Measurements from ENCODE around the gene PSD4.

Gene PSD4

DNA sequence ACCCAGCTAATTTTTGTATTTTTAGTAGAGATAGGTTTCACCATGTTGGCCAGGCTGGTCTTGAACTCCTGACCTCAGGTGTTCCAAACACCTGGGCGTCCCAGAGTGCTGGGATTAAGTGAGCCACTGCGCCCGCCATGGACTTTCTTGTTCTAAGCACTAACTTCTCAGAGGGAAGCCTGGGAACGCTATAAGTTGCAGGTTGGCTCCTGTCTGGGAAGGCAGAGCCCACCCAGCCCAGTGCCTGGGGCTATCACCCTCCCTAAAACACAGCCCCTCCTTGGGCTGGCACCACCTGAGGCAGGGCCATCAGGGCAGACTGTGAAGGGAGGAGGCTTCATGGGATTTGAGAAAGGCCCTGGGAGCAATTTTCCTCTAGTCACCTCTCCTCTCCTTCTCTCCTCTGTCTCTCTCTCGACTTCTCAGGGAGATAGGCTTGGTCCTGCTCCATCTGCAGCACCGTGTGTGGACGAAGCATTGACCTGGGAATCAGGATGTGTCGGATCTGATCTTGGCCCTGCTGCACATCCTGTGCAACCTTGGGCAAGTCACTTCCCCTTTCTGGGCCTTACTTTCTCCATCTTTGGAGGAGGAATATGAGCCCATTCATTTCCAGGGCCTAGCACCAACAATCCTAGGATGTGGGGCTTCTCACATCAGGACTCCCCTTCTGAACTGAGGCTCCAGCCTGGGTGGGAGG, 10.9 kb downstream of the PSD4 start:
- TF ChIP-seq, protein P1, sequence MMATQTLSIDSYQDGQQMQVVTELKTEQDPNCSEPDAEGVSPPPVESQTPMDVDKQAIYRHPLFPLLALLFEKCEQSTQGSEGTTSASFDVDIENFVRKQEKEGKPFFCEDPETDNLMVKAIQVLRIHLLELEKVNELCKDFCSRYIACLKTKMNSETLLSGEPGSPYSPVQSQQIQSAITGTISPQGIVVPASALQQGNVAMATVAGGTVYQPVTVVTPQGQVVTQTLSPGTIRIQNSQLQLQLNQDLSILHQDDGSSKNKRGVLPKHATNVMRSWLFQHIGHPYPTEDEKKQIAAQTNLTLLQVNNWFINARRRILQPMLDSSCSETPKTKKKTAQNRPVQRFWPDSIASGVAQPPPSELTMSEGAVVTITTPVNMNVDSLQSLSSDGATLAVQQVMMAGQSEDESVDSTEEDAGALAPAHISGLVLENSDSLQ (IDR thresholded peaks at IDR 0.05): no peak
- TF ChIP-seq L3MBTL2 (conservative IDR thresholded peaks at IDR 0.05) (no peak), CTBP1 (IDR thresholded peaks at IDR 0.05; ENCODE audit: borderline replicate concordance) (no peak), SP1 (IDR thresholded peaks at IDR 0.05) (no peak), LEF1 (IDR thresholded peaks at IDR 0.05; ENCODE audit: borderline replicate concordance) (no peak), HDGF (IDR thresholded peaks at IDR 0.05; ENCODE audit: borderline replicate concordance) (no peak), SUZ12 (IDR thresholded peaks at IDR 0.05) (no peak), ZNF384 (IDR thresholded peaks at IDR 0.05) (no peak), ELF4 (IDR thresholded peaks at IDR 0.05) (no peak), NFRKB (IDR thresholded peaks at IDR 0.05) (no peak), FOXA1 (IDR thresholded peaks at IDR 0.05) (no peak), ARNT (IDR thresholded peaks at IDR 0.05) (no peak), BHLHE40 (IDR thresholded peaks at IDR 0.05; ENCODE audit: borderline replicate concordance) (no peak), FOXK2 (IDR thresholded peaks at IDR 0.05) (no peak), TARDBP (IDR thresholded peaks at IDR 0.05) (no peak), FOXM1 (IDR thresholded peaks at IDR 0.05; ENCODE audit: borderline replicate concordance) (no peak)
- POLR2A ChIA-PET: interaction anchor here (0.9 kb wide), 1 partner anchor 14 kb away, joined by 4 read pairs; no protein-coding TSS in a partner anchor
- DNase-seq (ENCODE audit: extremely low spot score): no peak
- CTCF ChIA-PET: interaction anchor here (1.0 to 2.2 kb wide), 3 partner anchors 11 to 48 kb away, joined by 3 to 12 read pairs (median 7); partner anchors contain the start of gene PSD4

DNA sequence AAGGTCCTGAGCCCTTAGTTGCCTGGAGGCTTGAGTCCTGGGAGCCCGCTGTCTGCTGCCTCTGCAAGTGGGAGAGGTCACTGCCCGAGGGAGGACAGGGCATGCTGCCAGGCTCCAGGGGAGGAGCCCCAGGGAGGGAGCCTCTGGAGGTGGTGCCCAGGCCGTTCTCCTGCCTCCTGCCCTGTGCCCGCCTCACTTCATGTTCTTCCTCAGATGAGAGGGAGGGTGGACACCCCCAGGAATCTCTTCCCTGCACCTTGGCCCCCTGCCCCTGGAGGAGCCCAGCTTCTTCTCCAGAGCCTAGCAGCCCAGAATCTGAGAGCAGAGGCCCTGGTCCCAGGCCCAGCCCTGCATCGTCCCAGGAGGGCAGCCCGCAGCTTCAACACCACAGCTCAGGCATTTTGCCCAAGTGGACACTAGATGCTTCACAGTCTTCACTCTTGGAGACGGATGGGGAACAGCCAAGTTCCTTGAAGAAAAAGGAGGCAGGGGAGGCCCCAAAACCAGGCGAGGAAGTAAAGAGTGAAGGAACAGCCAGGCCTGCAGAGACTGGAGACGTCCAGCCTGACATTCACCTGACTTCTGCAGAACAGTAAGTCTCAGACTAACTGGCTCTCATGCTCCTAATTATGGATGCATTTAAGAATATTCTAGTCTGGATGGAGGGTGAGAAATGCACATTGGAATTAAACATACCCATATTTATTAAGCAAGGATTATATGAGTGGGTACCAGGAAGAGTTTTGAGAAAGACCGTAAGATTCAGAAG, 12.1 kb downstream of the PSD4 start:
- DNase-seq (ENCODE audit: extremely low spot score): no peak
- ChIA-PET CTCF (no interaction called here), POLR2A (no interaction called here)
- no peak for TF ChIP-seq LEF1 (IDR thresholded peaks at IDR 0.05; ENCODE audit: borderline replicate concordance)
- no peak for TF ChIP-seq ARNT (IDR thresholded peaks at IDR 0.05)
- no peak for TF ChIP-seq BHLHE40 (IDR thresholded peaks at IDR 0.05; ENCODE audit: borderline replicate concordance)
- no peak for TF ChIP-seq TARDBP (IDR thresholded peaks at IDR 0.05)
- TF ChIP-seq SUZ12 (IDR thresholded peaks at IDR 0.05): no peak
- no peak for TF ChIP-seq CTBP1 (IDR thresholded peaks at IDR 0.05; ENCODE audit: borderline replicate concordance)
- TF ChIP-seq HDGF (IDR thresholded peaks at IDR 0.05; ENCODE audit: borderline replicate concordance): no peak
- no peak for TF ChIP-seq ZNF384 (IDR thresholded peaks at IDR 0.05)
- no peak for TF ChIP-seq NFRKB (IDR thresholded peaks at IDR 0.05)
- TF ChIP-seq FOXA1 (IDR thresholded peaks at IDR 0.05): no peak
- TF ChIP-seq SP1 (IDR thresholded peaks at IDR 0.05): no peak
- no peak for TF ChIP-seq L3MBTL2 (conservative IDR thresholded peaks at IDR 0.05)
- TF ChIP-seq, protein P1 (IDR thresholded peaks at IDR 0.05): no peak

DNA sequence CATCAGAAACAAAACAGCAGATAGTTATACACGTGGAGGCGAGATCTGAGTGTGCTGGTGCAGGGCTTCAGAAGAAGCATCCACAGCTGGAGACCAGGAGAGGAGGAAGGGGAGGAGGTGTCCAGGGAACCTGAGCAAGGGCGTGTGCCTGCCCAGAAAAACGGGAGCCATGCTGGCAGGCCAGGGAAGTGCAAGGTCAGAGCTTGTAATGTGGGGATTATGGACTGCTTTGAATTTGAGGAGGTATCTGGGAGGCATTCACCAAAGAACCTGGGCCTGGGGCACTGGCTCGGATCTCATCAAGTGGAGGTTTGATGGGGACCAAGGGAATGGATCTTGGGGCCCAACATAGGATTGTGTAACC, 12.6 kb downstream of the PSD4 start:
- CTCF ChIA-PET: no interaction called here
- no peak for DNase-seq (ENCODE audit: extremely low spot score)
- no peak for TF ChIP-seq ZNF384 (IDR thresholded peaks at IDR 0.05)
- TF ChIP-seq L3MBTL2 (conservative IDR thresholded peaks at IDR 0.05): no peak
- no peak for TF ChIP-seq FOXM1 (IDR thresholded peaks at IDR 0.05; ENCODE audit: borderline replicate concordance)
- TF ChIP-seq ELF4 (IDR thresholded peaks at IDR 0.05): no peak
- no peak for TF ChIP-seq LEF1 (IDR thresholded peaks at IDR 0.05; ENCODE audit: borderline replicate concordance)
- no peak for TF ChIP-seq ARNT (IDR thresholded peaks at IDR 0.05)
- no peak for TF ChIP-seq FOXK2 (IDR thresholded peaks at IDR 0.05)
- TF ChIP-seq, protein P1 (IDR thresholded peaks at IDR 0.05): no peak
- no peak for TF ChIP-seq HDGF (IDR thresholded peaks at IDR 0.05; ENCODE audit: borderline replicate concordance)
- TF ChIP-seq CTBP1 (IDR thresholded peaks at IDR 0.05; ENCODE audit: borderline replicate concordance): no peak
- TF ChIP-seq SP1 (IDR thresholded peaks at IDR 0.05): no peak
- TF ChIP-seq SUZ12 (IDR thresholded peaks at IDR 0.05): no peak
- no peak for TF ChIP-seq TARDBP (IDR thresholded peaks at IDR 0.05)
- TF ChIP-seq FOXA1 (IDR thresholded peaks at IDR 0.05): no peak
- TF ChIP-seq NFRKB (IDR thresholded peaks at IDR 0.05): no peak
- TF ChIP-seq BHLHE40 (IDR thresholded peaks at IDR 0.05; ENCODE audit: borderline replicate concordance): no peak
- POLR2A ChIA-PET: no interaction called here

DNA sequence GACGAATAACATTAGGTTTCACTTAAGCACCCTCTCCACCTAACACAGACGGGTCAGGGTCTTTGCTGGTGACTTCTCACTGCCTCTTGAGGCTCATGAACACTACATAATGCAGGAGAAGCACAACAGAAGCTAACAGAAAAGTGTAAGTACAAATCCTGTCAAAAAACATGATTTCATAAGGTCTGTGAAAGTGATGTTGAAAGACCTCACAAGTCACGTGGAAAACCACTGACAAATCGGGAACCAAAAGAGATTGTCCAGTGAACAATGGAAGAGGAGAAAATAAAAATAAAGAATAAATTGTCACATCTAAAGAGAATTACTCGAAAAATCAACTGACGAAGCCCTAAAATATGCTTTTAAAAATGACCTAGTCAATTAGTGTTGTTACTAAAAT, 14.0 kb downstream of the PSD4 start:
- CTCF ChIA-PET: no interaction called here
- DNase-seq (ENCODE audit: extremely low spot score): no peak
- POLR2A ChIA-PET: no interaction called here
- TF ChIP-seq HDGF (IDR thresholded peaks at IDR 0.05; ENCODE audit: borderline replicate concordance) (no peak), SP1 (IDR thresholded peaks at IDR 0.05) (no peak), BHLHE40 (IDR thresholded peaks at IDR 0.05; ENCODE audit: borderline replicate concordance) (no peak), ARNT (IDR thresholded peaks at IDR 0.05) (no peak), L3MBTL2 (conservative IDR thresholded peaks at IDR 0.05) (no peak), FOXA1 (IDR thresholded peaks at IDR 0.05) (no peak), ELF4 (IDR thresholded peaks at IDR 0.05) (no peak), ZNF384 (IDR thresholded peaks at IDR 0.05) (no peak), NFRKB (IDR thresholded peaks at IDR 0.05) (no peak), FOXM1 (IDR thresholded peaks at IDR 0.05; ENCODE audit: borderline replicate concordance) (no peak), FOXK2 (IDR thresholded peaks at IDR 0.05) (no peak), TARDBP (IDR thresholded peaks at IDR 0.05) (no peak), SUZ12 (IDR thresholded peaks at IDR 0.05) (no peak), CTBP1 (IDR thresholded peaks at IDR 0.05; ENCODE audit: borderline replicate concordance) (no peak), LEF1 (IDR thresholded peaks at IDR 0.05; ENCODE audit: borderline replicate concordance) (no peak)
- TF ChIP-seq, protein P1 (IDR thresholded peaks at IDR 0.05): no peak
